SU-DHL-6 (cell line): ENCODE data around the gene CHMP1A.

Source experiments
- H2AFZ ChIP-seq: fragments of 200-600 bp; sonication (generic); 2 replicates; pipeline ENCODE4 v1.6.1; 2014; ENCODE audit warnings: low read depth, mild to moderate bottlenecking, moderate library complexity, mixed read lengths, antibody characterized with exemption, low read length; ENCODE audit not compliant: severe bottlenecking
- H3F3A ChIP-seq: fragments of 200-600 bp; shearing (Covaris generic); 2 replicates; pipeline ENCODE4 v1.6.0; 2016; ENCODE audit warnings: antibody characterized with exemption, mild to moderate bottlenecking; ENCODE audit not compliant: insufficient read depth
- H3K27ac ChIP-seq: fragments of 200-600 bp; sonication (generic); 2 replicates; pipeline ENCODE4 v1.5.1; 2016; ENCODE audit warnings: low read depth, mild to moderate bottlenecking, low read length, moderate library complexity, mixed read lengths
- H3K27me3 ChIP-seq: fragments of 200-600 bp; sonication (generic), shearing (Covaris generic); 2 replicates; pipeline ENCODE4 v1.6.0; 2014; ENCODE audit warnings: mild to moderate bottlenecking, low read length
- H3K36me3 ChIP-seq: fragments of 200-600 bp; sonication (generic); 2 replicates; pipeline ENCODE4 v1.6.1; 2014; ENCODE audit warnings: mild to moderate bottlenecking, low read length, mixed read lengths
- H3K4me2 ChIP-seq: fragments of 300-600, 200-600 bp; shearing (Covaris generic), sonication (generic); 2 replicates; pipeline ENCODE4 v1.6.0; 2014; ENCODE audit warnings: low read length, low read depth, mild to moderate bottlenecking; ENCODE audit not compliant: poor library complexity, severe bottlenecking
- H3K4me3 ChIP-seq: fragments of 200-600 bp; sonication (generic); 2 replicates; pipeline ENCODE4 v1.5.1; 2014; ENCODE audit warnings: antibody characterized with exemption, low read length, mild to moderate bottlenecking, mixed read lengths; ENCODE audit not compliant: insufficient read depth, poor library complexity, severe bottlenecking
- H3K79me2 ChIP-seq: fragments of 200-600 bp; sonication (generic); 2 replicates; pipeline ENCODE4 v1.6.1; 2014; ENCODE audit warnings: mild to moderate bottlenecking, low read length, moderate library complexity; ENCODE audit not compliant: insufficient read depth
- H3K9ac ChIP-seq: fragments of 200-600 bp; sonication (generic); 2 replicates; pipeline ENCODE4 v1.7.0; 2014; ENCODE audit warnings: mild to moderate bottlenecking, low read length
- H3K9me2 ChIP-seq: fragments of 200-600 bp; sonication (generic); replicated peaks from 2 replicates; pipeline ENCODE4 v1.6.1; 2014; ENCODE audit warnings: low read length; ENCODE audit not compliant: insufficient read depth
- H3K9me3 ChIP-seq: fragments of 200-600 bp; sonication (generic); 2 replicates; pipeline ENCODE4 v1.6.1; 2014; ENCODE audit warnings: low read length, mixed read lengths; ENCODE audit not compliant: insufficient read depth
- H4K20me1 ChIP-seq: fragments of 200-600 bp; sonication (generic); 2 replicates; pipeline ENCODE4 v1.6.1; 2014; ENCODE audit warnings: low read depth, mild to moderate bottlenecking, antibody characterized with exemption, low read length, moderate library complexity, mixed read lengths
- CTCF ChIP-seq: fragments of 200-600 bp; sonication (generic); IDR thresholded peaks from one replicate; pipeline ENCODE4 v1.5.1; 2017; ENCODE audit warnings: antibody characterized with exemption, mild to moderate bottlenecking, low read length, moderate library complexity; ENCODE audit not compliant: insufficient read depth, poor library complexity, severe bottlenecking
- EZH2phosphoT487 ChIP-seq: fragments of 200-600 bp; sonication (generic), shearing (Covaris generic); conservative IDR thresholded peaks from 2 replicates; pipeline ENCODE4 v1.6.1; 2018; ENCODE audit warnings: mild to moderate bottlenecking, antibody characterized with exemption, low read length, moderate library complexity, mixed read lengths

The CHMP1A gene

GRCh38 chr16:89619840-89620239, 37.7 kb downstream of the CHMP1A start:
- no peak overlapping the region for H2AFZ ChIP-seq
- H3K9me2 ChIP-seq = no peaks in the 10 kb centered on the region
- no peaks in the 10 kb centered on the region for H3K36me3 ChIP-seq
- no peaks in the 10 kb centered on the region for H3K9me3 ChIP-seq
- TF ChIP-seq CTCF (no peak), EZH2phosphoT487 (no peak)
- H3K9ac ChIP-seq = no peak overlapping the region
- no peaks in the 10 kb centered on the region for H4K20me1 ChIP-seq
- no peaks in the 10 kb centered on the region for H3F3A ChIP-seq
- no peaks in the 10 kb centered on the region for H3K79me2 ChIP-seq
- no peak overlapping the region for H3K27ac ChIP-seq
- H3K27me3 ChIP-seq = no peaks in the 10 kb centered on the region
- no peak overlapping the region for H3K4me3 ChIP-seq
- H3K4me2 ChIP-seq = no peak overlapping the region

GRCh38 chr16:89618109-89618998, 39.2 kb downstream of the CHMP1A start:
- TF ChIP-seq EZH2phosphoT487 = no peak
- no peak for TF ChIP-seq CTCF
- Histone ChIP-seq H3K9me2 (no peaks in the 10 kb centered on the region), H3K9ac (no peak overlapping the region), H4K20me1 (no peaks in the 10 kb centered on the region), H3F3A (no peaks in the 10 kb centered on the region), H3K27ac (no peak overlapping the region), H3K27me3 (no peaks in the 10 kb centered on the region), H3K9me3 (no peaks in the 10 kb centered on the region), H3K36me3 (no peaks in the 10 kb centered on the region), H2AFZ (no peak overlapping the region), H3K4me3 (no peak overlapping the region), H3K79me2 (no peaks in the 10 kb centered on the region), H3K4me2 (no peak overlapping the region)

GRCh38 chr16:89617036-89617435, 40.5 kb downstream of the CHMP1A start:
- Histone ChIP-seq H3K9ac (no peak overlapping the region), H3K4me2 (no peak overlapping the region), H3K79me2 (no peaks in the 10 kb centered on the region), H4K20me1 (no peaks in the 10 kb centered on the region), H3K4me3 (no peak overlapping the region), H2AFZ (no peak overlapping the region), H3K27ac (no peak overlapping the region), H3K9me3 (no peaks in the 10 kb centered on the region), H3K9me2 (no peaks in the 10 kb centered on the region), H3K27me3 (no peaks in the 10 kb centered on the region), H3K36me3 (no peaks in the 10 kb centered on the region), H3F3A (no peaks in the 10 kb centered on the region)
- TF ChIP-seq CTCF (no peak), EZH2phosphoT487 (no peak)
